Activated CD4-positive, CD25-positive, alpha-beta regulatory T cell (primary cell): ENCODE results near the gene NFIA.

ENCODE experiments used
- DNase-seq, 4 experiments: peaks; one replicate each; lab custom pipeline; 2025; lab: John Stamatoyannopoulos, UW

NFIA gene

DNA sequence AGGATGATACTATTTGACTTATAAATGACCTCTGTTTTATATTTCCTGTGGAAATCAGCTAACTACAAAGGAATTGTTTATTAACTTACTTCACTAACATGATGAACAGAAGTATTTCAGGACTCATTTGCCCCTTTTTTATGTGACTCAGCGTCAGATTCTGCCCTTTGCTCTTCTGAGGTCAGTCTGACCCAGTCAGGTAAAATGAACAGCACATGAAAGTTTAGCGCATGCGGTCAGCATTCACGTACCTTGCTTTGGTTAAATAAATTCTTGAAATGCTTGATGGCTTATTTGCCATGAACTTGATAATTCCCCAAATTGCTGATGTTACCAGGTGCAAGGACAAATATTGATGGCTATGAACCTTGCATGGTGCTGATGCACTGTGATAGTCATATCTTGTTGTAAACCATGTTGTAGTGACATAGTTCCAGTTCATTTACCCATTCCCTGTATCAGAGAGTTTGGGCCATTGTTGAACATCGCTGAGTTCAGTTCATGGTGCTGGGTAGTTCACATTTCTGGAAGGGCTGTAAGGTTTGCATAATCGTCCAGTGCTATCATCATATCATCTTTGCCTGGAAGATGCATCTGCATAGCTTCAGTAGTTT, 133.4 kb downstream of the NFIA start:
- DNase-seq: no peak

DNA sequence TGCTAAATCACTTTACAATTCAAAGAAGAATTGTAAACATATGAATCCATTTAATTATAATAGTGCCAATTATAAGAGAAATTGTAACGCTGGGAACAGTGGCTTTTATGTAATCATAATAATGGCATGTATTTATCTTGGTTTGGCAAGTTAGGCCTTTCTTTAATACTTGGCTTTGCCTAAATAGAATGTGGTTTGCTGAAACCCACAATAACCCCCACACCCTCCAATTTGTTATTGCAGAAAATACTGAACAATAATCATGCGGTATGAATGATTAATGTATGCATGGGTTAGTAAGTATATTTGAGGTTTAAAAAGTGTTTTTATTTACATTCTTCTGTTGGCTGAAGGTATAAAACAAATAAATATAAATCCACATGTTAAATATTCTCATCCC, 138.2 kb downstream of the NFIA start:
- no peak for DNase-seq

DNA sequence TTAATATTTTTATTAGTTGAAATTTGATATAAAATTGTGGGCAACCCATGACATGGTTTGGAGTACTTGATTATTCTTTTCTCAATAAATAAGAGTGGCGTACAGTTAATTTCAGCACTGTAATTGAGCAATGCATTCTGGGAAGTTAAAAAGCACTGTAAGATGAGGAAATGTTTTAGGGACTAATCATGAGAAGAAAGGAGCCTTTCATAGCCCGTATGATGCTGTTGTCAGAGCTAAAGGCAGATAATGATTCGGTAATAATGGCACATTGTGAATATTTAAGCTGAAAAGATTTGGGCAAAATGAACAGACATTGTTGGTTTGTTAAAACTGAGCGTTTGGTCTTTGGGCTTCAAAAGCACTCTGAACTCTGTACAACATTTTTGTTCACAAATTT, 139.3 kb downstream of the NFIA start:
- no peak for DNase-seq

DNA sequence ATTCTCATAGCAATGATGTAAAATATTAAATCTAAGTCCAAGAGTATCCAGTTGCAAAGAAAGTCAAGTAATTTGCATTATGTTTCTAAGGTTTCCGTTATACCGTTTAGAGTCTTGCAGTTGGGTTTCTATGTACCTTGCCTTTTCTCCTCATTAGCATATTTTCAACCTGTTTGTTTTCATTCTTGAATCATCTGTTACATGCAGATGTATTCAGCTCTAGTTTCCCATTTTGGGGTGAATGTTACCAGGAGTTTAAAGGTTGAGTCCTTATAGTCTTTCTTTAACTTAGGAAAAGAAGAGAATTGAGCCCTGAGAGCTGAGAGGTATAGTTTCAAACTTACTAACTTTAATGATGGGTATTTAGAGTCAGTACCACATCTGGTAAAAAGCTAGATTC, 139.9 kb downstream of the NFIA start:
- no peak for DNase-seq

DNA sequence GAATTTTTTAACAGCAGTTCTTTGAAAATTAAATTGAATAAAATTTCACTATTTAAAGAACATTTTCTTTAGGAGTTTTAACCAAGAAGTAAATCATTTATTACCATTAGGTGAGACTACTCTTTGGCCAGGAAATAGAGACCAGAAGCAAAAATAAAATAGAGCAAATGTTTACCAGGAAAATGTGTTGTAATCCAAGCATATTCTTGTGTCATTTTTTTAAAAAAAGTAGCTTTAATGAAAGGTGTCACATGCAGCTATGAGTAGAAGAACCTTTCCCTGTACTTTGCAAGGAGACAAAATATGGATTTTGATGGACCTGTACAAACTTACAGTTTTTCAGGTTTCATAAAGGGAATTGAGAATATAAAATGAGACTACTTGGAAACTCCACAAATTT, 140.8 kb downstream of the NFIA start:
- DNase-seq: no peak

DNA sequence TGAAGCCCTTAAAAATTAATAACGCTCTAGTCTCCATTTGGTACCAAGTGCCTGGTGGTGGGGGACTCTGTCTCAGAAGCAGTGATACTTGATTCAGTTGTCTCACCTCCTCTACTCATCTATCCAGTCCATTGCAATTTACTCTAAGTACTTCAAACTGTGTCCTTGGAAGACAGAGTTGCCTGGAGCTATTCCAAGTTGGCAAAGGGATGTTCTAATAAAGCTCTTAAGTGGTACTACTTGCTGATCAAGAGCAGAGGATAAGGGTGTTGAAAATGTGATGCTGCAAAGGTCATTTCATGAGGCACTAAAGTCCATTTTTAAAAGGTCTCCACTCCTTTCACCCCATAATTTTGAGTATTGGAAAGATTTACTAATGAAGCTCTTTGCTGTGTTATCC, 142.2 kb downstream of the NFIA start:
- no peak for DNase-seq

DNA sequence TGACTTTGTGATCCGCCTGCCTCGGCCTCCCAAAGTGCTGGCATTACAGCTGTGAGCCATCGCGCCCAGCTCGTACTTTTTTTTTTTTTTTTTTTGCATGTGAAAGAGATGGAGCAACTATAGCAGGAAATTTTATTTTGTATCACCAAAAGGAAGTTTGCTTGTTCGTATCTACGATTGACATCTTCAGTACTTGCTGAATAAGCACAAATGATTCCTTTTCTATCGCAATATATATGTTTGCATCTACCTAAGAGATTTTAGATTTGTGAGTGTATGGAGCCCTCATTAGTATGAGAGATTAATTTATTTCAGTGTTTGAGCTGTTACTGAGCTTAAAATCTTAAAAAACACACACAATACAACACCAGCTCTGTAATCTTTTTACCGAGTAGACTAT, 143.1 kb downstream of the NFIA start:
- DNase-seq: no peak

DNA sequence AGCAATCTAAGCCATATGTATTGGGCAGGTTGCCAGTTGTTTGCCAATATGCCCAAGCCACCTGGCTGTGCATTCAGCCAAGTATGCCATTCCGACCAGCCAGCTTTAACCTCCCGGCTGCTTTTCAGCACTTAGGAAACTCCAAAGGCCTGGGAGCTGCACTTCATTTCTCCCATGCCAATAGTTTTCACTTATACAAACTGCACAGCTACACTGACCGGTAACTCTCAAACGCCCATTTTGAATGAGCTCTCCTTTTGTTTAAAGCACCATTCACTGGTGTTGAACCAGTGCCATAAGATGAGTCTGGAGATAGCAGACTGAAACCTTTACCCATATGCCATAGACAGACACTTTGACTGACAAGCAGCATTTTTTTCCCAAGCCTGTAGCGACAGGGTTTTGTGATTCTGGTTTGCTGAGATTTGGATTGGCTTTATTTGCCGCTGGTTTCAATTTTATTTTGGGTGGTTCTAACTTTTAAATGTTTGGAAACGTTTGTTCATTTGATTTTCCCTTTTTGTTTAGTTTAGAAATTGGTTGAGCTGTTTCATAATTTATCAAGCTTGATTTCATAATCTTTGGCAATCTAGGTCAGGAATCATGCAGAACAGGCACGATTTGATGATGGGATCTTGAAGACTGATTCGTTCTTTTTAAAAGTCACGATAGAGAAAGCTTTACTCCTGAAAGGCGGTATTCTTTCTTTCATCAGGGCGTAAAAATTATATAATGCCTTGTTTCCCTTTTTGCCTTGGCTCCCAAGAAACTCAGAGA, 144.6 kb downstream of the NFIA start:
- no peak for DNase-seq

DNA sequence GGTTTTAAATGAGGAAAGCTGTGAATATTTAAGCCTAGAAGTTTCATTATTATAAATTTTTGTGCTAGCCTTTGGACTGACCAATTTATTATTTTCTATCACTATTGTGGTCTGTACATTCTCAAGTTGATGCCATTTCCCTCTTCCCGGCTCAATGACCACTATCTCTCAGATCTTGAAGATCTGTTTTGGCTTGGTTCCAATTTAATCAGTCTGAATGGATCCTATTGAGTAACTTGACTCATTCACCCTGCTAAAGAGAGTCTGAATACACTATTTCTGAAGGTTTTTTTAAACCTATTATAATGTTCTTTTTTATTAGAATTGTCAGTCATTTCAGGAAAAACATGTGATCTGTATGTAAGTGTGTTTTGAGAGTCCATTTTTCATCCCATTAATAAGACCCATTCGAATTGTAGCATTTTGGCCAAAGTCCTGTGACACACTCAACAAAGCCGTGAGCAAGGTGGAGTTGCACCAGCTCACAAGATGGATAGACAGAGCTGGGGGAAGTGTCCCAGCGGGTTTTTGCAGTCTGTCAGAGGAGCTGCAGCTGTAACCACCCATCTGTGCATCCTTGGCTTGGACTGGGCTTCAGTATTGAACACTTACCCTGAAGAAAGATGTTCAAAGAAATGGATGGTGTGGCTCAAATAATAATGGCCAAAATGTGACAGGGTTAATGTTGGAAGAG, 145.6 kb downstream of the NFIA start:
- no peak for DNase-seq

DNA sequence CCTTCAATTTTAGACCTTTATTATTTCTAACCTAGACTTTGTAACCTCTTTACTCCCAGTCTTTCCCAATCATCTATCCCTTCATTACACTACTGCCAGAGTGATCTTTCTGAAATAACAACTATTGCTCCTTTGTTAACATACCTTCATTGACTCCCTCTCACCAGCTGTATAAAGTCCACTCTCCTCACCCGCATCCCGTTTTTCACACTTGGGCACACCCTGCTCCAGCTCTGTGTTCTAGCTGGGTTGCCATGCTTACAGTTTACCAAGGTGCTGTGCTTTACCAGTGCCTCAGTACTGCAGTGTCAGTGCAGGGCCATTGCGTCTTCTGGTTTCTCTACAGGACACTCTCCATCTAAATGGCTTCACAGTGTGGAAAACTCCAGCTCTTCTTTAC, 148.2 kb downstream of the NFIA start:
- no peak for DNase-seq

DNA sequence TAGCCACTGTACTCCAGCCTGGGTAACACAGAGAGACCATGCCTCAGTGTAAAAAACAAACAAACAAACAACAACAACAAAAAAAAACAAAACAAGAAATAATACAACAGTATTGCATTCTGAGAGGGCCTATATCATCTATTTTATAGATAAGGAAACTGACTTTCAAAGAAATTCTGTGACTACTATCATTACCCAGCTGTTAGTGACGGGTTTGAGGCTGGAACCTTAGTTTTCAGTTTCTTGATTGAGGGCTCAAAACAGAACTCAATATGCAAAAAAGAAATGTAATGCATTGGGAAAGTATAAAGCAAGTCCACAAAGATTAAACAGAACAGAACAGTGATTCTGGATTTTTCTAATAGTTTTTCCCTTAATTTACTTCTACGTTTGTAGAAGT, 149.4 kb downstream of the NFIA start:
- no peak for DNase-seq

DNA sequence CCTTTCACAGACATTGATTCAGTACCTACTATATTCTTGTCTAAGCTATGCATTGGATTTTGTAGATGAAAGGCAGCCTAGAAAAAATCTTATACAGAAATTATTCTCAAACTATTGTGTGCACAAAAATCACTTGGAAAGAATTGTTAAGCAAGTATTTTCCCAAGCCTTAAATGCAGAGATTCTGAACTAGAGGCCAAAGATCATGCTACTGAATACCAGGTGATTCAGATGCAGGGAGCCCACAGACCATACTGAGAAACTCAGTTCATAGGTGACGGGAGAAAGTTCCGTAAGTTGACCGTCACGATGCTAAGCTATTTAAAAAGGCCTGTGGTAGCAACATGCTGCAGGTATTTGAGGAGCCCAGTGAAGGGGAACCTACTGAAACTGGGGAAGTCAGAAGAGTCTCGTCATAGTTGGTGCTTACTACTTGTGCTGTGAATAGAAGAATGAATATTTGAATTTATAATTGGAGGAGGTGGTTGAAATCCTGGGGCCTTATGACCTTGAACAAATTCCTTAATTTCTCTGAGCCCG, 150.8 kb downstream of the NFIA start:
- DNase-seq: no peak

DNA sequence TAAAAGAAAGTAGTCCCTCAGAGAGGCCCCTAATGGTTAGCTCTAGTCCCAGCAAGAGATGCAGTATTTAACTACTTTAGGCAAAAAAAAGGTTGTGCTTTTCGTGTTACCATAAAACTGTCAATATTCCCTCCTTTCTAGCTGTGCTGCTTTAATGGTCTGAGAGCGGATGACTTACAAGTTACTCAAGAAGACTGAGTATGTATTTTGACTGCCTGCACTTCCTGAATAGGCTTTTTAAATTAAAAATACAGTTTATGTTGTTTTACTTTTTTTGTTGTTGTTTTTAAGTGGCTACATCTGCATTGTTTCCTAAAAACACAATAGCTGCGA, 152.2 kb downstream of the NFIA start:
- no peak for DNase-seq

DNA sequence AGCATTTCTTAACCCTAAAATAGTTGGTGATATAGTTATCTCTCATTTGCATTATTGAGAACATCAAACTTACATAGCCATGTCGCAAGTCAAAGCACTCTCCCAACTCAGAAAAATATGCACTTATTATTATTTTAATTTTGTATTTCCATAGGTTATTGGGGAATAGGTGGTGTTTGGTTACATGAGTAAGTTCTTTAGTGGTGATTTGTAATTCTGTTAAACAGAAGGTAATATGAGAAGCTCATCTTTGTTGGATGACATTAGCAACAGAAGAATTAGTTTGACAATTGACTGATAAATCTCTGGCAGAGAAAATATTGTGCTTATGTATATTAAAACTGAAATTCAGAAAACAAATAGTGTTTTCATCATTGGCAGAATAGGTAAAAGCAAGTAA, 154.8 kb downstream of the NFIA start:
- no peak for DNase-seq

DNA sequence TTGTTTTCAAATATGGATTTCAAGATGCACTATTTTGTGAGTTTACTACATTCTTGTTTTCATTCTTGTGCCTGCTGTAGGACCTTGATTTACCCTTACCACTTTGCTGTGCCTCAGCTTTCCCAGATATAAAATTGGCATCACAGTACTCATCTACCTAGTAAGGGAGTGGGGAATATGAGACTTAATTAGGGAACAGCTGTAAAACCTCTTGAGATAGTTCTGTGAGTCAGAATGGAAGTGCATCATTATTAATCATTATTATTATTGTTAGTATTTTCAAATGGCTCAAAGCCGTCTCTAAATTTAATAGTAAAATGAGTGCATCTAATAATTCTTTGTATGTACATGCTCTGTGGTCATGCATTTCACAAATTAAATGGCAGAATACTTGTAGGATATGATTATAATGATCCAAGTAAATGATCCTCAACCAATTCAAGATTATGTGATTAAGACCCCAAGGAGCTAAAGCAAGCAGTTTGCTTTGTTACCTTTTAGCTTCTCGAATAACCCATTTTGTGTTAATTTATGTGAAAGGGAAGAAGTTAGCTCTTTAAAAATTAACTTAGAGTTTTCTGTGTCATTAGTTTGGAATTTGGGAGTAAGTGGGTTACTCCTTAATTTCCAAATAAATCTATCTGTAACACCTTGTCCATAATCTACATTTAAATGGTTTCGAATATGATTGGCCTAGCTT, 155.4 kb downstream of the NFIA start:
- DNase-seq: no peak

DNA sequence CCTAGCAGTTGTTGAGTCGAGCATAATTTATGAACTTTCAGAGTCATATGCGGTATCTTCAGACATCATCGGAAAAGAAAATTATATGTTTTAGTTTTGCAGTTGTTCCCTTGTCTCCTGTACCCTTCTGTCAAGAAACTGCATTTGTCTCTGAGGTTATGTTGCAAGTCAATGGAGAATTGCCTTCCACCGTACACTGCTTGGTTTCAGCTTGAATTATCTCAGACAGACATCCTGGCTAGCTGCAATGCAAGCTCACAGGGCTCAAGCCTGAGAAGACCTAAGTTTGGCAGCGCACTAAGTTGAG, 156.0 kb downstream of the NFIA start:
- DNase-seq: no peak

DNA sequence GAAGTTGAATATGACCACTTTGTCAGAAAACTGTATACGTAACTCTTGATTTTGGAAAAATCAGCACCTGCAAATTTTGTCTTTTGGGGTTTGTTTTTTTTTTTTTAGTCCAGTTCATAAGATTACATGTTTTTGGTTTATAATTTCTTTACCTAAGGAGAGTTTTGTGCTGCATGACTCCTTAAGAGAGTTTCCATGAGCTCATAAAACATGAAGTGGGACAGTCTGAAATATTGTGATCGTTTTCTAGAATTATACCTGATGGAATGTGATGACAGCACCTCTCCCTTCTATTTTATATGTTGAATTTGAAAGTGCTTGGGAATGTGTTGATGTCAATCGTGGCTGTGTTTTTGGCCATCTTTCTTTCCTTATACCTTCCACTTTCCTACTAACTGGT, 158.5 kb downstream of the NFIA start:
- DNase-seq: no peak

DNA sequence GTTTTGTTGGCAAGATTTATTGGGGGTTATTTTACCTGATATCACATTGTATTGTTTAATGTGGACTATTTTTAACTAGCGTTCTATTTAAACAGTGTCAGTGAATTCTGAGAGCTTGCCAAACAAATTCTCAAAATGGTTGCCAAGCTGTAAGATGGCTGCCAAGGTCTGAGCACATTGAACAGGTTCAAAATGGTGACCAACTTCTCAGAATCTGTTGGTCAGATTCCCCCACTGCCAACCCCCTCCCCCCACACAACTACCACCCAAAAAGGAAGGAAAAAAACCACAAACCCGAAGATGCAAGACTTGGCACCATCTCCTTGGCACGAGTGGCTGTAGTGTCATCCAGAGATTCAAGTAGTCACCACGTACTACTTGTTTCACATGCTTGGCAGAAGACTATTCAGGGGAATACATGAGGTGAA, 159.1 kb downstream of the NFIA start:
- no peak for DNase-seq

DNA sequence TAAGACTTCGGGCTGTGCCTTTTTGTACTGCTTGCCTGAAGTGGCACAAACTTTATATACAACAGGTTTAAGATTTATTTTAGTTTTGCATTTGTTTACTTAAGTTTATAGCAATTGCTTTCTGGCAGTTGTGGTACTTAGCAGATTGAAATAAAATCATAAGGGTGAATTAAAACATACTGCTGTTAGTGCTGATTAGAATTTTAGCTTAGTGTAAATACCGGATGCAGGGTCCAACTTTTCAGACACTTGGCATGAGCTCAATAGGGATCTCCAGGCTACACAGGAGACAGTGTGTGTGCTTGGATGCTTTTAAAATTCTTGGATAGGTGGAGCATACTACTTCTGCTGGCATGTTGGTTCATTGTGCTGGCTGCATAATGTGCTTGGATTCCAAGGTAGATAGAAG, 159.6 kb downstream of the NFIA start:
- DNase-seq: no peak

DNA sequence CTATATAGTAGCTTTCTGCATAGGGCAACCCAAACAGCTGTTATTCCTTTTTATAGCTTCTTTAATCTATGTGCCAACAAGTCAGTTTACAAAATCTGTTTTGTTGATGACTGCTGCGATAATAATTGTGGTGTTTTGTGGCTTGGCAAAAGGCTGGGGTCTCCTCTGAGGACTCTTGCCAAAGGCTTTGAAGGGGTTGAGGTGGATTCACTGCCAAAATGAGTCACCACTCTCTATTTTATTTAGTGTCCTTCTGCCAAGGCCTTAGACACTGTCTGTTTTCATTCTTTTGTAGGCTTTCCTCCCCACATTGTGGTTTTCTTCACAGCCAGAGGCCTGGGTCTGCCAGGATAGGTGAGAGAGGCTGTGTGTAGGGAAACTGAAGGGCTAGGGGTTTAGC, 161.8 kb downstream of the NFIA start:
- no peak for DNase-seq

DNA sequence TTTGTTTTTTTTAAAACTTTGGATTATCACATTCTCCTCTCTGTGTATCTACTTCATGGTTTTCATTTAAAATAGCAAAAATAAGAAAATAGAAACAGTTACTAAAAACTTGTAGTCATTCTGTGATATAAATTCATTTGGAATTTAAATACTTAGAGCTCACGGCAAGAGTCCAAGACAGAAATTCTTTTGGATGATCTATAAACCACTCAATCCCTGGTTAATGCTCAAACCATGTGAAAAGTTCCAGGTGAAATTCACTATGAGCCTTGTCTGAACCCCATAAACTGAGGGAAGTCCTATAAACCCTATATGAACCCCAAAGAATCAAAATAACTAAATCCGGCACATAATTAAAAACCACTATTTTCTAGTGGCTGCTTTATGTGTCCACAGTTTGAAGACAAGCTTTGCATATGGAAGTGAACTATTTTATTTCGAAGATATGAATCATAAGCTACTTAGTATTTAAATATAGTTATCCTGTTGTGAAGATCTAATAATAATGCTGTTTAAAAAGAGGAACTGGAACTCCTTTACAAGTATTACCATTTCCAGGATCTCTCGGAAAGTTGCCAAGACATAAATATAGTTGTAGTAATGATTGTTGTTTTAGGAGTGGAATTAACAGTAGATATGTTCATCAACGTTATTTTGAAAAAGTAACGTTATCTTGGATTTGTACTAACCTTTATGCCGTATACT, 163.5 kb downstream of the NFIA start:
- no peak for DNase-seq
